Lower leg skin (tissue), 4 donors: ENCODE measurements around the gene DBNDD1. TPM values are rescaled to one million over a fixed set of nuclear protein-coding genes. Genes with fewer than 3 reads are reported as not detected.
A peak's percentile ranks its signal among the peaks of the same experiment; 100 is the strongest.
"Not testable (repeated sequence)": the region's sequence is repeated elsewhere in the genome, so short reads cannot be mapped to it uniquely, and the experiment has no call there.

Source experiments
- DNase-seq, 2 donors: peaks; one replicate each; pipeline ENCODE4 v3.0.0-alpha.2; 2019; ENCODE audit warnings: low spot score in 2 of 2
- H3K4me3 ChIP-seq: fragments of 200-600 bp; sonication (generic); 2 replicates; pipeline ENCODE4 v1.5.1; 2017; ENCODE audit warnings: mild to moderate bottlenecking, low read depth; ENCODE audit not compliant: poor library complexity, severe bottlenecking
- POLR2A ChIP-seq, 2 donors: fragments of 450-650 bp; IDR thresholded peaks; one replicate each; pipeline ENCODE4 v1.6.1; 2016 to 2017; ENCODE audit warnings: antibody characterized with exemption in 2 of 2, mild to moderate bottlenecking in 1 of 2, moderate library complexity in 1 of 2
- WGBS, 2 donors: methylation state at CpG; one replicate each; pipeline ENCODE4 v1.1.5; 2018; 5-methylcytosine and 5-hydroxymethylcytosine counted together
- intact Hi-C: fragments of 100-400 bp; cut with DNase I; formaldehyde crosslinking; loops from one replicate; pipeline ENCODE4 v1.15.0; 2023; ENCODE audit warnings: low total_unique reads
- total RNA-seq, 4 donors: library from RNA; depleted of rRNA; stranded (reverse); fragments of >200 nt; gene quantifications; one replicate each; pipeline ENCODE4 v1.1.0, GENCODE V29; 2016
- TF ChIP-seq, protein P1 (sequence below), 3 donors: fragments of 450-650 bp; IDR thresholded peaks; one replicate each; pipeline ENCODE4 v1.5.1; 2016; ENCODE audit warnings: antibody characterized with exemption in 3 of 3, mild to moderate bottlenecking in 3 of 3, moderate library complexity in 2 of 3

The DBNDD1 gene
- total RNA-seq, 4 donors from 2014 or later, result 2.3 to 8.8 (median 7.3) TPM

DNA sequence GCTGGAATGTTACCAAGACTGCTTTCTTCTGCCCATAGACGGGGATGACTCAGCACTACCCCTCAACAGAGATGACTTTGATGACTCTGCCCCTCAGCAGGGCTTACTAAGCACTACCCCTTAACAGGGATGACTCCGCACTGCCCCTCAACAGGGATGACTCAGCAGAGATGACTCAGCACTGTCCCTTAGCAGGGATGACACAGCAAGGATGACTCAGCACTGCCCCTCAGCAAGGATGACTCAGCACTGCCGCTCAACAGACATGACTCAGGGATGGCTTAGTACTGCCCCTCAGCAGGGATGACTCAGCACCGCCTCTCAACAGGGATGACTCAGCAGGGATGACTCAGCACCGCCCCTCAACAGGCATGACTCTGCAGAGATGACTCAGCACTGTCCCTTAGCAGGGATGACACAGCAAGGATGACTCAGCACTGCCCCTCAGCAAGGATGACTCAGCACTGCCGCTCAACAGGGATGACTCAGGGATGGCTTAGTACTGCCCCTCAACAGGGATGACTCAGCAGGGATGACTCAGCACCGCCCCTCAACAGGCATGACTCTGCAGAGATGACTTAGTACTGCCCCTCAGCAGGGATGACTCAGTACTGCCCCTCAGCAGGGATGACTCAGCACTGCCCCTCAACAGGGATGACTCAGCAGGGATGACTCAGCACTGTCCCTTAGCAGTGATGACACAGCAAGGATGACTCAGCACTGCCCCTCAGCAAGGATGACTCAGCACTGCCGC lies 24.4 kb downstream of the DBNDD1 start:
- TF ChIP-seq, protein P1, sequence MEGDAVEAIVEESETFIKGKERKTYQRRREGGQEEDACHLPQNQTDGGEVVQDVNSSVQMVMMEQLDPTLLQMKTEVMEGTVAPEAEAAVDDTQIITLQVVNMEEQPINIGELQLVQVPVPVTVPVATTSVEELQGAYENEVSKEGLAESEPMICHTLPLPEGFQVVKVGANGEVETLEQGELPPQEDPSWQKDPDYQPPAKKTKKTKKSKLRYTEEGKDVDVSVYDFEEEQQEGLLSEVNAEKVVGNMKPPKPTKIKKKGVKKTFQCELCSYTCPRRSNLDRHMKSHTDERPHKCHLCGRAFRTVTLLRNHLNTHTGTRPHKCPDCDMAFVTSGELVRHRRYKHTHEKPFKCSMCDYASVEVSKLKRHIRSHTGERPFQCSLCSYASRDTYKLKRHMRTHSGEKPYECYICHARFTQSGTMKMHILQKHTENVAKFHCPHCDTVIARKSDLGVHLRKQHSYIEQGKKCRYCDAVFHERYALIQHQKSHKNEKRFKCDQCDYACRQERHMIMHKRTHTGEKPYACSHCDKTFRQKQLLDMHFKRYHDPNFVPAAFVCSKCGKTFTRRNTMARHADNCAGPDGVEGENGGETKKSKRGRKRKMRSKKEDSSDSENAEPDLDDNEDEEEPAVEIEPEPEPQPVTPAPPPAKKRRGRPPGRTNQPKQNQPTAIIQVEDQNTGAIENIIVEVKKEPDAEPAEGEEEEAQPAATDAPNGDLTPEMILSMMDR (IDR thresholded peaks at IDR 0.05), result peak in 1 of 3 donors; percentile 92
- intact Hi-C loops, DNase-seq, H3K4me3 ChIP-seq: not testable (repeated sequence)
- WGBS, 2 donors, result 55 to 68% methylated on average over 6 to 7 of the region's 8 CpGs

DNA sequence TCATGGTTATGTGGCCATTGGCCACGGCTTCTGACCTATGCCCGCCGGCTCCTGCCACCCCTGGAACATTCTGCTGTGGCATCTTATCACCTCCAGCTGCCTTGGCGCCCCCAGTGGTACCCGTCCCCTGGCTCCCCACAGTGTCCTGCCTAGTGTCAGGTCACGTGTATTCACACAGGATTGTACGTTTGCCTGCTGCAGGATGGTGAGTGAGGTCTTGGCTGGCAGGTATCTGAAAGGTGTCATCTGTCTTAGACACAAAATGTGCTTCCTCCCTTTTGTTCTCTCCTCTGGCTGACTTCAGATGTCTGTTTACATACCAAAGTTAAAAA lies 24.9 kb downstream of the DBNDD1 start:
- intact Hi-C loops, result no loop called here
- WGBS, 2 donors, result 87 to 91% methylated on average over 7 of the region's 7 CpGs
- TF ChIP-seq, protein P1 (IDR thresholded peaks at IDR 0.05), result no peak
- TF ChIP-seq POLR2A (IDR thresholded peaks at IDR 0.05), result no peak
- H3K4me3 ChIP-seq, result no peak overlapping the region
- no peak for DNase-seq

DNA sequence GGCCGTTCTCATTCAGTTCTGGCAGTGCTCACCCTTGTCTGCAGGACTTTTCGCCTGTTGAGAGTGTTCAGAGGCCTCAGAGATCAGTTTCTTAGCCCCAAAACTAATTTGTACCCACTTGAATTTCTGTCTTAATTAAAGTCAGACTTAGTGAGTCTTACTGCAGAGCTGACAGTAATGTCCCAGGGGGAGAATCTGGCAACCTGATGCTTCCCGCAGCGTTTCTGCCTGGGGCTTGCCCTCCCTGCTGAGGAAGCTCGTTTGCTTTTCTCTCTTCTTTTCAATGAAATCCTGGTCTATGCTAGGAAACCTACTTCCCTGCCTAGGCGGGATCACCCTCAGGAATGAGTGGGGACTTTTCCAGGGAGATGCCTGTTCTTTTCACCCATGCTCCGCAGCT lies 25.3 kb downstream of the DBNDD1 start:
- intact Hi-C loops, result no loop called here
- H3K4me3 ChIP-seq, result no peak overlapping the region
- DNase-seq, result no peak
- no peak for TF ChIP-seq POLR2A (IDR thresholded peaks at IDR 0.05)
- TF ChIP-seq, protein P1 (IDR thresholded peaks at IDR 0.05), result no peak
- WGBS, 2 donors, result 73 to 83% methylated on average over 7 of the region's 7 CpGs

DNA sequence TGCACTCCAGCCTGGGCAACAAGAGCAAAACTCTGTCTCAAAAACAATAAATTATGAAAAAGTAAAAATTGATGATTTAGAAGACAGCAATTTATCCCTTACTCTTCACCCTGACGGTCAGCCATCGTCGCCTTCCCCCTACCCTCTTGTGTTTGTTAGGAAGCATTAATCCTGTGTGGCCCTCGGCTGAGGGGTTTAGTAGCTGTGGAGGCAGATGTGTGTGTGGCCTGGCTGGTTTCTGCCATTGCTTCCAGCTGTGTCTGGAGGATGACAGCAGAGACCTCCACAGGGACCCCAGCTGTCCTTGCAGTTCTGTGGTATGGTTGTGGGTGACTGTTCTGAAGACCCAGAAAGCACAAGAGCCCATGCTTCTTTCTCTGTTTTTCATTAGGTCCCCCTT lies 25.9 kb downstream of the DBNDD1 start:
- intact Hi-C loops, result no loop called here
- no peak for DNase-seq
- no peak overlapping the region for H3K4me3 ChIP-seq
- WGBS, 2 donors, result 95 to 96% methylated on average over 4 of the region's 4 CpGs
- no peak for TF ChIP-seq POLR2A (IDR thresholded peaks at IDR 0.05)
- TF ChIP-seq, protein P1 (IDR thresholded peaks at IDR 0.05), result no peak

DNA sequence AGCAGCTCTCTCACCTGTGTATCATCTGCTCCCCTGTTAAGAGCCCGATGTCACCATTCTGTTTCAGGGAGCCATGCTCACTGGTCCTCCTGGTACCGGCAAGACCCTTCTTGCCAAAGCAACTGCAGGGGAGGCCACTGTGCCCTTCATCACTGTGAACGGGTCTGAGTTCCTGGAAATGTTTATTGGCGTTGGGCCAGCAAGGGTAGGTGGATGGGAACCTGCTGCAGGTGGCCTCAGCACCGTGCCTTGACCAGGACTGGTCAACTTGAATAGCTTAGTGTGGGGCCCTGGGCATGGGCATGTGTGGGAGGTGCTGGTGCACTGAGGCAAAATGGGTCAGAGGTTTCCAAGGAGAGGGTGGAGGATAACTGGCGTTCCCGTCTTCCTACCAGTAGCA lies 28.5 kb downstream of the DBNDD1 start:
- TF ChIP-seq, protein P1 (IDR thresholded peaks at IDR 0.05), result no peak
- TF ChIP-seq POLR2A (IDR thresholded peaks at IDR 0.05), result no peak
- 89 to 100% methylated on average over 5 to 7 of the region's 7 CpGs for WGBS, 2 donors
- no peak for DNase-seq
- intact Hi-C loops, result no loop called here
- no peak overlapping the region for H3K4me3 ChIP-seq

DNA sequence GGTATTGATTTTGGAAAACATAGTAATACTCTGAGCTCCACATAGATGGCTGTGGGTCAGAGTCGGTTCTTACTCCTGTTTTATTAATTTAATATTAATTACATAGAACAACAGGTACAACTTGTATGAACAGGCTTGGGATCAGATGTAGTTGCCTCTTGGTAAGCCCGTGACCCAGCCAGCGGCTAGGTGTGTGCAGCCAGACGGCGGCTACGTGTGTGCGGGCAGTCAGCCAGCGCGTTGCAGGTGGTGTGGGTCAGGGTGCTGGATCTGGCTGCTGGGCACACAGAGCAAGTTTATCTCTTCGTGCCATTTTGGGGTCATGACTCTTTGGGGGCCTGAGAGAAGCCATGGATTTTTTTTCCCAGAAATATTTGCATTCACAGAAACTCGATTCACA lies 30.3 kb downstream of the DBNDD1 start:
- TF ChIP-seq, protein P1 (IDR thresholded peaks at IDR 0.05), result no peak
- no peak for TF ChIP-seq POLR2A (IDR thresholded peaks at IDR 0.05)
- H3K4me3 ChIP-seq, result no peak overlapping the region
- WGBS, 2 donors, result 76 to 85% methylated on average over 11 of the region's 11 CpGs
- intact Hi-C loops, result no loop called here
- DNase-seq, result no peak
